ENCODE data around the gene AMPD2. TPM values are rescaled to one million over a fixed set of nuclear protein-coding genes. Genes with fewer than 3 reads are reported as not detected.
"Not testable (repeated sequence)": the region's sequence is repeated elsewhere in the genome, so short reads cannot be mapped to it uniquely, and the experiment has no call there.

Gene AMPD2
- total and polyA plus RNA-seq, 4 donors: 19.2 to 87.4 (median 22.7) TPM

DNA sequence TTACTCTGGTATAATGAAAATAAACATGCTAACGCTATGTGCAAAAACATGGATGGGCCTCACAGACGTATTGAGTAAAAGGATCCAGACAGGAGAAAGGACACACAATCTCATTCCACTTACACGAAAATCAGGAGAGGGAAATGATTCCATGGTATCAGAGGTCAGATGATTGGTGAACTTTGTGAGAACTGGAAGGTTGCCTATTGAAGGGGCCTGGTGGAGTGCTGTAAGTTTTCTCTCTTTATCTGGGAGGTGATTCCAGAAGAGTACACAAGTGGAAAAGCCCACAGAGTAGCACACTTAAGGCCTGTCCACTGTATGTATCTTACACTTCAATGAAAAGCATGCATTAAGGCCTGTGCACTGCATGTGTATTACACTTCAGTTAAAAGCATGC is 57.8 kb downstream of the AMPD2 start:
- DNase-seq (ENCODE audit: low spot score): no peak
- 52% methylated on average over 3 of the region's 3 CpGs for WGBS
- H3K9me3 ChIP-seq (ENCODE audit: control insufficient read depth in 4 of 4, low read length in 3 of 4): no peaks in the 10 kb centered on the region
- no peak overlapping the region for H3K27ac ChIP-seq (ENCODE audit: low read depth in 1 of 2, low read length in 2 of 2)
- no peak overlapping the region for H3K9ac ChIP-seq (ENCODE audit: low read depth in 1 of 2, low read length in 2 of 2)
- H3K36me3 ChIP-seq (ENCODE audit: control insufficient read depth in 4 of 4, insufficient read depth in 3 of 4, low read depth in 1 of 4, low read length in 3 of 4): peaks cover 0 to 2% (median 0%) of the 10 kb centered on the region in 4 donors
- no peak overlapping the region for H3K4me3 ChIP-seq (ENCODE audit: low read depth in 1 of 3, low read length in 3 of 3)
- no peaks in the 10 kb centered on the region for H3K27me3 ChIP-seq (ENCODE audit: control insufficient read depth in 4 of 4, insufficient read depth in 4 of 4, low read length in 3 of 4)
- H3K4me1 ChIP-seq (ENCODE audit: control insufficient read depth in 4 of 4, insufficient read depth in 4 of 4, low read length in 3 of 4): peaks cover 0 to 5% (median 0%) of the 10 kb centered on the region in 4 donors
- peak in 1 of 2 donors; percentile 46 for TF ChIP-seq RXRA (IDR thresholded peaks at IDR 0.05)
- TF ChIP-seq HNF4A (conservative IDR thresholded peaks at IDR 0.05): peak; percentile 11 to 26
- no peak for TF ChIP-seq YY1 (IDR thresholded peaks at IDR 0.05)
- TF ChIP-seq, protein P1, sequence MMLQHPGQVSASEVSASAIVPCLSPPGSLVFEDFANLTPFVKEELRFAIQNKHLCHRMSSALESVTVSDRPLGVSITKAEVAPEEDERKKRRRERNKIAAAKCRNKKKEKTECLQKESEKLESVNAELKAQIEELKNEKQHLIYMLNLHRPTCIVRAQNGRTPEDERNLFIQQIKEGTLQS (IDR thresholded peaks at IDR 0.05): no peak
- TF ChIP-seq SP1 (IDR thresholded peaks at IDR 0.05): peak; percentile 19
- no peak for TF ChIP-seq RAD21 (IDR thresholded peaks at IDR 0.05)
- TF ChIP-seq, protein P2, sequence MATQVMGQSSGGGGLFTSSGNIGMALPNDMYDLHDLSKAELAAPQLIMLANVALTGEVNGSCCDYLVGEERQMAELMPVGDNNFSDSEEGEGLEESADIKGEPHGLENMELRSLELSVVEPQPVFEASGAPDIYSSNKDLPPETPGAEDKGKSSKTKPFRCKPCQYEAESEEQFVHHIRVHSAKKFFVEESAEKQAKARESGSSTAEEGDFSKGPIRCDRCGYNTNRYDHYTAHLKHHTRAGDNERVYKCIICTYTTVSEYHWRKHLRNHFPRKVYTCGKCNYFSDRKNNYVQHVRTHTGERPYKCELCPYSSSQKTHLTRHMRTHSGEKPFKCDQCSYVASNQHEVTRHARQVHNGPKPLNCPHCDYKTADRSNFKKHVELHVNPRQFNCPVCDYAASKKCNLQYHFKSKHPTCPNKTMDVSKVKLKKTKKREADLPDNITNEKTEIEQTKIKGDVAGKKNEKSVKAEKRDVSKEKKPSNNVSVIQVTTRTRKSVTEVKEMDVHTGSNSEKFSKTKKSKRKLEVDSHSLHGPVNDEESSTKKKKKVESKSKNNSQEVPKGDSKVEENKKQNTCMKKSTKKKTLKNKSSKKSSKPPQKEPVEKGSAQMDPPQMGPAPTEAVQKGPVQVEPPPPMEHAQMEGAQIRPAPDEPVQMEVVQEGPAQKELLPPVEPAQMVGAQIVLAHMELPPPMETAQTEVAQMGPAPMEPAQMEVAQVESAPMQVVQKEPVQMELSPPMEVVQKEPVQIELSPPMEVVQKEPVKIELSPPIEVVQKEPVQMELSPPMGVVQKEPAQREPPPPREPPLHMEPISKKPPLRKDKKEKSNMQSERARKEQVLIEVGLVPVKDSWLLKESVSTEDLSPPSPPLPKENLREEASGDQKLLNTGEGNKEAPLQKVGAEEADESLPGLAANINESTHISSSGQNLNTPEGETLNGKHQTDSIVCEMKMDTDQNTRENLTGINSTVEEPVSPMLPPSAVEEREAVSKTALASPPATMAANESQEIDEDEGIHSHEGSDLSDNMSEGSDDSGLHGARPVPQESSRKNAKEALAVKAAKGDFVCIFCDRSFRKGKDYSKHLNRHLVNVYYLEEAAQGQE (IDR thresholded peaks at IDR 0.05): no peak
- TF ChIP-seq EGR1 (IDR thresholded peaks at IDR 0.05; ENCODE audit: low read depth in 2 of 2): no peak

DNA sequence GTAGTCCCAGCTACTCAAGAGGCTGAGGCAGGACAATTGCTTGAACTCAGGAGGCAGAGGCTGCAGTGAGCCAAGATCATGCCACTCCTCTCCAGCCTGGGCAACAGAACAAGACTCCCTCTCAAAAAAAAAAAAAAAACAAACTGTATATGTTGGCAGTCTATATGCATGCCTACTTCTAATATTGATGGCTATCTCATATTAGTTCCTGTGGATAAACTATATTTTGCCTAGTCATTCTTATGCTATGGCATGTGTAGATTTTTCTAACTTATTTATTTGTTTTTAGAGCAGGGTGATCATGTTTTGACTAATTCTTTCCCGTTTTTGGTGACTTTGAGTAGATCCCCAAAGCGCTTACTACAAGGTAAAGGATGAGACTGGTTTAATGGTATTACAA is 59.0 kb downstream of the AMPD2 start:
- not testable (repeated sequence) for H3K27ac ChIP-seq (ENCODE audit: low read depth in 1 of 2, low read length in 2 of 2); H3K36me3 ChIP-seq (ENCODE audit: control insufficient read depth in 4 of 4, insufficient read depth in 3 of 4, low read depth in 1 of 4, low read length in 3 of 4); H3K4me1 ChIP-seq (ENCODE audit: control insufficient read depth in 4 of 4, insufficient read depth in 4 of 4, low read length in 3 of 4); H3K9ac ChIP-seq (ENCODE audit: low read depth in 1 of 2, low read length in 2 of 2); H3K9me3 ChIP-seq (ENCODE audit: control insufficient read depth in 4 of 4, low read length in 3 of 4); DNase-seq (ENCODE audit: low spot score); H3K27me3 ChIP-seq (ENCODE audit: control insufficient read depth in 4 of 4, insufficient read depth in 4 of 4, low read length in 3 of 4); H3K4me3 ChIP-seq (ENCODE audit: low read depth in 1 of 3, low read length in 3 of 3)
- WGBS: 91% methylated on average over 2 of the region's 2 CpGs

Small RNA genes within 50 kb of the gene (small RNA-seq; reads per million reads assigned to genes)
- gene RNU6V: not detected

Other genes with a start within 250 kb of the AMPD2 start
- 10 to 100 TPM in 1 of 2 donors, 1 to 10 TPM in 1; 5.4 to 10.6 TPM for gene SORT1, start 221.9 kb upstream of the AMPD2 start, total RNA-seq
- 1 to 10 TPM; 1.0 to 1.3 TPM for gene SORT1, start 221.9 kb upstream of the AMPD2 start, polyA plus RNA-seq
- 10 to 100 TPM; 26.3 to 73.2 TPM for gene PSMA5, start 193.4 kb upstream of the AMPD2 start, total RNA-seq
- 10 to 100 TPM; 62.5 to 88.6 TPM for gene PSMA5, start 193.4 kb upstream of the AMPD2 start, polyA plus RNA-seq
- 1 to 10 TPM in 1 of 2 donors, under 1 TPM in 1; 0.14 to 4.4 TPM for gene SYPL2, start 153.3 kb upstream of the AMPD2 start, total RNA-seq
- 1 to 10 TPM; 3.0 to 4.7 TPM for gene SYPL2, start 153.3 kb upstream of the AMPD2 start, polyA plus RNA-seq
- 1 to 10 TPM in 1 of 2 donors, under 1 TPM in 1; 0.61 to 1.6 TPM for gene ATXN7L2, start 135.9 kb upstream of the AMPD2 start, total RNA-seq
- 1 to 10 TPM; 1.0 to 1.7 TPM for gene ATXN7L2, start 135.9 kb upstream of the AMPD2 start, polyA plus RNA-seq
- 1 to 10 TPM; 2.5 to 2.8 TPM for gene CYB561D1, start 125.7 kb upstream of the AMPD2 start, total RNA-seq
- 1 to 10 TPM; 1.3 to 1.5 TPM for gene CYB561D1, start 125.7 kb upstream of the AMPD2 start, polyA plus RNA-seq
- 1 to 10 TPM in 1 of 2 donors, under 1 TPM in 1; 0.75 to 4.6 TPM for gene AMIGO1, start 110.1 kb upstream of the AMPD2 start, total RNA-seq
- 1 to 10 TPM; 1.7 to 2.0 TPM for gene AMIGO1, start 110.1 kb upstream of the AMPD2 start, polyA plus RNA-seq
- not detected for gene GPR61, start 80.0 kb upstream of the AMPD2 start, total RNA-seq
- gene GPR61, start 80.0 kb upstream of the AMPD2 start, polyA plus RNA-seq: under 1 TPM in 1 of 2 donors, not detected in 1; 0.32 TPM
- gene GNAI3, start 71.2 kb upstream of the AMPD2 start, total RNA-seq: 1 to 10 TPM; 6.4 to 6.5 TPM
- 1 to 10 TPM; 1.9 to 2.2 TPM for gene GNAI3, start 71.2 kb upstream of the AMPD2 start, polyA plus RNA-seq
- gene GNAT2, start 221 bp upstream of the AMPD2 start, total RNA-seq: under 1 TPM; 0.09 to 0.17 TPM
- under 1 TPM in 1 of 2 donors, not detected in 1; 0.17 TPM for gene GNAT2, start 221 bp upstream of the AMPD2 start, polyA plus RNA-seq
- gene GSTM4, start 36.3 kb downstream of the AMPD2 start, total RNA-seq: 10 to 100 TPM; 12.2 to 42.8 TPM
- 10 to 100 TPM; 25.5 to 36.2 TPM for gene GSTM4, start 36.3 kb downstream of the AMPD2 start, polyA plus RNA-seq
- gene GSTM2, start 48.2 kb downstream of the AMPD2 start, total RNA-seq: 10 to 100 TPM in 1 of 2 donors, 1 to 10 TPM in 1; 7.1 to 15.1 TPM
- 1 to 10 TPM; 7.4 to 8.4 TPM for gene GSTM2, start 48.2 kb downstream of the AMPD2 start, polyA plus RNA-seq
- 100 to 1,000 TPM in 1 of 2 donors, 10 to 100 TPM in 1; 14.7 to 273 TPM for gene GSTM1, start 68.0 kb downstream of the AMPD2 start, total RNA-seq
- gene GSTM1, start 68.0 kb downstream of the AMPD2 start, polyA plus RNA-seq: 100 to 1,000 TPM; 221 to 341 TPM
- 1 to 10 TPM in 1 of 2 donors, under 1 TPM in 1; 0.59 to 1.3 TPM for gene GSTM5, start 92.4 kb downstream of the AMPD2 start, total RNA-seq
- 1 to 10 TPM; 1.4 to 2.8 TPM for gene GSTM5, start 92.4 kb downstream of the AMPD2 start, polyA plus RNA-seq
- gene GSTM3, start 121.2 kb downstream of the AMPD2 start, total RNA-seq: 10 to 100 TPM in 1 of 2 donors, 1 to 10 TPM in 1; 6.9 to 39.8 TPM
- gene GSTM3, start 121.2 kb downstream of the AMPD2 start, polyA plus RNA-seq: 10 to 100 TPM; 30.1 to 51.5 TPM
- gene EPS8L3, start 144.1 kb downstream of the AMPD2 start, total RNA-seq: under 1 TPM in 1 of 2 donors, not detected in 1; 0.09 TPM
- gene EPS8L3, start 144.1 kb downstream of the AMPD2 start, polyA plus RNA-seq: under 1 TPM; 0.15 to 0.38 TPM

Measured in liver (tissue), 10 donors.